ENCODE data around the gene FBXL3.
"Not testable (repeated sequence)": the region's sequence is repeated elsewhere in the genome, so short reads cannot be mapped to it uniquely, and the experiment has no call there.

Gene FBXL3

DNA sequence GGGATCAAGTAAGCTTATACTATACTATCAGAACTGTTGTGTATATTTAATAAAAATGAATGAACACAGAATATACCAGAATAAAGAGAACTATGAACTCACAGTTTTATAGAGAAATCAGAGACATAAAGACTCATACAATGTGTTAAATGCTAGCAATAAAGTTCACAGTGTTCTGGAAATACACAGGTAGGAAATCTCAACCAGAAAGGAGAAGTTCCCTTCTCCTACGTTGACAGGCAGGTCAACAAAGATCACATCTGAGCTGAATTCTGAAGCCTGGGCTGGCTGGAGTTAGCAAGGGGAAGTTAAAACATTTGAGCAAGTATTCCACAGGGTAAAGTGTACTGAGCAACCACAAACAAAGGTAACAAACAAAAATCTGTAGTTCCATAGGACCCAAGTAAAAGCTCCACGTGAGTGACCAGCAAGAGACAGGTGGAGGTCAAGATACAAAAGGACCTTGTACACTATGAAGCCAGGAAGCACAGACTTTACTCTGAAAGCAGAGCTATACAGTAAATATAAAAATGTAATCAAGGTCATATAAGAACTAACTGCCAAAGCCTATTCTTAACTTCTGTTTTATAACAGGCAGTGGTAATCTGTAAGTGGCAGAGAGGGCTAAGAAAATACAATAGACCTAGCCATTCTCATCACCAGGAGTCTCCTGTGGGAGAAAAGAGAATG is 13.0 kb downstream of the FBXL3 start:
- Histone ChIP-seq H3K9me3 (ENCODE audit: insufficient read depth, low read length) (no peaks in the 10 kb centered on the region), H3K36me3 (ENCODE audit: insufficient read depth, insufficient read length, low read length) (peaks cover 74% of the 10 kb centered on the region), H3K4me1 (ENCODE audit: insufficient read depth, insufficient read length) (no peaks in the 10 kb centered on the region), H3K4me3 (ENCODE audit: insufficient read length, low read depth) (no peak overlapping the region), H3K27me3 (ENCODE audit: insufficient read depth, insufficient read length) (no peaks in the 10 kb centered on the region), H3K9ac (ENCODE audit: insufficient read length, low read depth) (no peak overlapping the region)
- no peak for DNase-seq (ENCODE audit: low read depth, low spot score)
- no peak for TF ChIP-seq YY1 (IDR thresholded peaks at IDR 0.05; ENCODE audit: insufficient read depth, insufficient read length)
- TF ChIP-seq SUZ12 (IDR thresholded peaks at IDR 0.05; ENCODE audit: extremely low read depth, insufficient read depth, insufficient read length), result no peak
- no peak for TF ChIP-seq ZNF274 (IDR thresholded peaks at IDR 0.05; ENCODE audit: low read depth, low read length)

DNA sequence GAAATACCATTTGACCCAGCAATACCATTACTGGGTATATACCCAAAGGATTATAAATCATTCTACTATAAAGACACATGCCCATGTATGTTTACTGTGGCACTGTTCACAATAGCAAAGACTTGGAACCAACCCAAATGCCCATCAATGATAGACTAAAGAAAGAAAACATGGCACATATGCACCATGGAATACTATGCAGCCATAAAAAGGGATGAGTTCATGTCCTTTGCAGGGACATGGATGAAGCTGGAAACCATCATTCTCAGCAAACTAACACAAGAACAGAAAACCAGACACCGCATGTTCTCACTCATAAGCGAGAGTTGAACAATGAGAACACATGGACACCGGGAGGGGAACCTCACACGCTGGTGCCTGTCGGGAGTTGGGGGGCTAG is 17.2 kb downstream of the FBXL3 start:
- H3K4me1 ChIP-seq (ENCODE audit: insufficient read depth, insufficient read length); H3K9me3 ChIP-seq (ENCODE audit: insufficient read depth, low read length); DNase-seq (ENCODE audit: low read depth, low spot score); H3K9ac ChIP-seq (ENCODE audit: insufficient read length, low read depth); H3K4me3 ChIP-seq (ENCODE audit: insufficient read length, low read depth); H3K27me3 ChIP-seq (ENCODE audit: insufficient read depth, insufficient read length): not testable (repeated sequence)
- peaks cover 54% of the 10 kb centered on the region for H3K36me3 ChIP-seq (ENCODE audit: insufficient read depth, insufficient read length, low read length)

DNA sequence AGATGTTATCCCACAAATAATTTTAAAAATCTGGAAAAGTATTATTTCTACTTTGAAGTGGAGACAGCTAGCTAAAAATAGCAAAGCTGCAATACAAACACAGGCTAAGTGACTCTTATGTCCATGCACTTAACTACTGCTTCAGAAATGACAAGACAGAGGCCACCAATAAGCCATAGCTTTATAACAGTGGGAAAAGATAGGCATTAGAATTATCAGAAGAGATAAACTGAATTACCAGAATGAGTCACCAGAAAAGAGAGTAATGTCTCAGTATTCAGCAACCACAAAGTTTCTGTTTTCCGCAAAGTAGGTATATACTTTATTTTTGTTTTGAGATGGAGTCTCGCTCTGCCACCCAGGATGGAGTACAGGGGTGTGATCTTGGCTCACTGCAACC is 17.9 kb downstream of the FBXL3 start:
- TF ChIP-seq ZNF274 (IDR thresholded peaks at IDR 0.05; ENCODE audit: low read depth, low read length) (no peak), YY1 (IDR thresholded peaks at IDR 0.05; ENCODE audit: insufficient read depth, insufficient read length) (no peak), SUZ12 (IDR thresholded peaks at IDR 0.05; ENCODE audit: extremely low read depth, insufficient read depth, insufficient read length) (no peak)
- H3K4me3 ChIP-seq (ENCODE audit: insufficient read length, low read depth), result no peak overlapping the region
- no peaks in the 10 kb centered on the region for H3K4me1 ChIP-seq (ENCODE audit: insufficient read depth, insufficient read length)
- H3K9me3 ChIP-seq (ENCODE audit: insufficient read depth, low read length), result no peaks in the 10 kb centered on the region
- no peak for DNase-seq (ENCODE audit: low read depth, low spot score)
- H3K27me3 ChIP-seq (ENCODE audit: insufficient read depth, insufficient read length), result no peaks in the 10 kb centered on the region
- H3K36me3 ChIP-seq (ENCODE audit: insufficient read depth, insufficient read length, low read length), result peaks cover 47% of the 10 kb centered on the region
- no peak overlapping the region for H3K9ac ChIP-seq (ENCODE audit: insufficient read length, low read depth)

DNA sequence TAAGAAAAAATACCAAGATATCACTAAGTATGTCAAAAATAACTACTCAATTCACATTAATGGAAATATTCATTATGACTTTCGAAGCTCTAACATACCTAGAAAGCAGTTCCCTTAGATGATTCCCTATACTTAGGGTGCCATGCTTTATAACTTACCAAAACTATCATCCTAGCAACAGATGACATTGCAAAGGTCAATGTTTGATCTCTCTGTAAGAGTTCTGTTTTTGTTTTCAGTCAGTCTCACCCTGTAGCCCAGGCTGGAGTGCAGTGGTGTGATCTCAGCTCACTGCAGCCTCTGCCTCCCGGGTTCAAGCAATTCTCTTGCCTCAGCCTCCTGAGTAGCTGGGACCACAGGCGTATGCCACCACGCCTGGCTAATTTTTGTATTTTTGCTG is 18.6 kb downstream of the FBXL3 start:
- not testable (repeated sequence) for DNase-seq (ENCODE audit: low read depth, low spot score); H3K4me1 ChIP-seq (ENCODE audit: insufficient read depth, insufficient read length); H3K9ac ChIP-seq (ENCODE audit: insufficient read length, low read depth); H3K9me3 ChIP-seq (ENCODE audit: insufficient read depth, low read length); H3K4me3 ChIP-seq (ENCODE audit: insufficient read length, low read depth); H3K27me3 ChIP-seq (ENCODE audit: insufficient read depth, insufficient read length)
- peaks cover 42% of the 10 kb centered on the region for H3K36me3 ChIP-seq (ENCODE audit: insufficient read depth, insufficient read length, low read length)

- H3K4me1 ChIP-seq (ENCODE audit: insufficient read depth, insufficient read length), result no peaks in the 10 kb centered on the region
- peaks cover 28% of the 10 kb centered on the region for H3K36me3 ChIP-seq (ENCODE audit: insufficient read depth, insufficient read length, low read length)
- no peak for TF ChIP-seq YY1 (IDR thresholded peaks at IDR 0.05; ENCODE audit: insufficient read depth, insufficient read length)
- no peak for TF ChIP-seq ZNF274 (IDR thresholded peaks at IDR 0.05; ENCODE audit: low read depth, low read length)
- TF ChIP-seq SUZ12 (IDR thresholded peaks at IDR 0.05; ENCODE audit: extremely low read depth, insufficient read depth, insufficient read length), result no peak
- no peaks in the 10 kb centered on the region for H3K9me3 ChIP-seq (ENCODE audit: insufficient read depth, low read length)
- no peak overlapping the region for H3K4me3 ChIP-seq (ENCODE audit: insufficient read length, low read depth)
- no peak for DNase-seq (ENCODE audit: low read depth, low spot score)
- H3K9ac ChIP-seq (ENCODE audit: insufficient read length, low read depth), result no peak overlapping the region
- H3K27me3 ChIP-seq (ENCODE audit: insufficient read depth, insufficient read length), result no peaks in the 10 kb centered on the region
Measured at GRCh38 chr13:77002590-77003190, 24.3 kb downstream of the FBXL3 start.

DNA sequence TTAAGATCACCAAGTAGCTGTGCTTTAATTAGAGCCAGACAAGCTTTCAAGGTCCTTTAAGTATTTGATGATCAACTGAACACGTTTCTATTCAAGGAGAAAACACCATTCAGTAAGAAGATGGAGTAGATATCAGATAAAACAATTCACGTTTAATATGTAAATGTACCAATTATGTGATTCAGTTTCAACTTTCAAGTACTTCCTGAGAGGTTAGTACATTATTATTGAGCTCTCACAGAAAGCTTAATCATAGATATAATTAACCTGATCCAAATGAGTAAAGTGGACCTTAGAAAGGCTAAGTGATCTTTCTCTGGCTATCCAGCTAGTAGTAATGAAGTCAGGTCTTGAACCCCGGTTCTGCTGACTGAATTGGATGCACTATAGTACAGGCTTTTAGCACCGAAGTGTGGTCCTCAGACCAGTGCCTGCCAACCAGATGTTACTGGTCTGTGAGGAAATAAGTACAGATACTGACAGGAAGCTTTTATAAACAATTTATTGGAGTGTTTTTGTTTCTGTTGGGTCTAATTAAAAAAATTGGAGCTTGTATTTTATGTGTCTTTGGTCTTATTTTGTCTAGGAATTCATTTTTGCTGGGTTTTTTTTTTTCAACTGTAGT is 24.9 kb downstream of the FBXL3 start:
- Histone ChIP-seq H3K4me1 (ENCODE audit: insufficient read depth, insufficient read length) (no peaks in the 10 kb centered on the region), H3K9me3 (ENCODE audit: insufficient read depth, low read length) (no peaks in the 10 kb centered on the region), H3K9ac (ENCODE audit: insufficient read length, low read depth) (no peak overlapping the region), H3K36me3 (ENCODE audit: insufficient read depth, insufficient read length, low read length) (peaks cover 22% of the 10 kb centered on the region), H3K4me3 (ENCODE audit: insufficient read length, low read depth) (no peak overlapping the region), H3K27me3 (ENCODE audit: insufficient read depth, insufficient read length) (no peaks in the 10 kb centered on the region)
- DNase-seq (ENCODE audit: low read depth, low spot score), result no peak
- no peak for TF ChIP-seq ZNF274 (IDR thresholded peaks at IDR 0.05; ENCODE audit: low read depth, low read length)
- TF ChIP-seq YY1 (IDR thresholded peaks at IDR 0.05; ENCODE audit: insufficient read depth, insufficient read length), result no peak
- no peak for TF ChIP-seq SUZ12 (IDR thresholded peaks at IDR 0.05; ENCODE audit: extremely low read depth, insufficient read depth, insufficient read length)

GRCh38 chr13:77001540-77001939 is 25.4 kb downstream of the FBXL3 start:
- H3K4me3 ChIP-seq (ENCODE audit: insufficient read length, low read depth), result no peak overlapping the region
- no peaks in the 10 kb centered on the region for H3K27me3 ChIP-seq (ENCODE audit: insufficient read depth, insufficient read length)
- H3K9ac ChIP-seq (ENCODE audit: insufficient read length, low read depth), result no peak overlapping the region
- no peaks in the 10 kb centered on the region for H3K9me3 ChIP-seq (ENCODE audit: insufficient read depth, low read length)
- DNase-seq (ENCODE audit: low read depth, low spot score), result no peak
- H3K4me1 ChIP-seq (ENCODE audit: insufficient read depth, insufficient read length), result no peaks in the 10 kb centered on the region
- peaks cover 18% of the 10 kb centered on the region for H3K36me3 ChIP-seq (ENCODE audit: insufficient read depth, insufficient read length, low read length)
- no peak for TF ChIP-seq ZNF274 (IDR thresholded peaks at IDR 0.05; ENCODE audit: low read depth, low read length)
- TF ChIP-seq SUZ12 (IDR thresholded peaks at IDR 0.05; ENCODE audit: extremely low read depth, insufficient read depth, insufficient read length), result no peak
- TF ChIP-seq YY1 (IDR thresholded peaks at IDR 0.05; ENCODE audit: insufficient read depth, insufficient read length), result no peak
